Panc1 (cell line): Measurements from ENCODE around the gene HCRT.

ENCODE experiments used
- TCF7L2 ChIP-seq: IDR thresholded peaks from 2 replicates; pipeline ENCODE4 v1.6.1; 2011; ENCODE audit warnings: mild to moderate bottlenecking, low read depth, low read length, inconsistent platforms
- TF ChIP-seq, protein P1 (sequence below), 2 experiments: IDR thresholded peaks; 2 replicates each; pipeline ENCODE4 v1.6.1; 2011 to 2012; ENCODE audit warnings: low read depth in 2 of 2, control low read depth in 1 of 2, low read length in 1 of 2, mild to moderate bottlenecking in 1 of 2, moderate library complexity in 1 of 2; ENCODE audit not compliant: insufficient read depth in 1 of 2

DNA sequence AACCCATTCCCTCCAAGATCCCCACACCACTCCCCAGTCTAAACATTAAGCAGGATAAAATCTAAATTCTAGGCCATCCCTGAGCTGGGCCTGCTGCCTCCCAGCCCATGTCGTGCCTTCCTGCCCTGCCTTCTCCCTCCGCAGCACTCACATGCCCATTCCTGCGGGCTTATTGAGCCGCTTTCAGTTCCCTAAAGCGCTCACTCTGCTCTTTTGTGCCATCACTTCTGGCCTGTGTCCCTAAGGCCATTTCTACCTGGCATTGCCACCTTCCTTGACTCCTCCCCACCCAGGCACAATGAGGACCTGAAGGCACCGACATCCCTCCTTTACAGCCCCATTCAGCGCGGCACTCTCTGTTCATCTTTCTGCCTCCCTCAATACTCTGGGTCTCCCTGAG is 17.4 kb downstream of the HCRT start:
- no peak for TF ChIP-seq TCF7L2
- TF ChIP-seq, protein P1, sequence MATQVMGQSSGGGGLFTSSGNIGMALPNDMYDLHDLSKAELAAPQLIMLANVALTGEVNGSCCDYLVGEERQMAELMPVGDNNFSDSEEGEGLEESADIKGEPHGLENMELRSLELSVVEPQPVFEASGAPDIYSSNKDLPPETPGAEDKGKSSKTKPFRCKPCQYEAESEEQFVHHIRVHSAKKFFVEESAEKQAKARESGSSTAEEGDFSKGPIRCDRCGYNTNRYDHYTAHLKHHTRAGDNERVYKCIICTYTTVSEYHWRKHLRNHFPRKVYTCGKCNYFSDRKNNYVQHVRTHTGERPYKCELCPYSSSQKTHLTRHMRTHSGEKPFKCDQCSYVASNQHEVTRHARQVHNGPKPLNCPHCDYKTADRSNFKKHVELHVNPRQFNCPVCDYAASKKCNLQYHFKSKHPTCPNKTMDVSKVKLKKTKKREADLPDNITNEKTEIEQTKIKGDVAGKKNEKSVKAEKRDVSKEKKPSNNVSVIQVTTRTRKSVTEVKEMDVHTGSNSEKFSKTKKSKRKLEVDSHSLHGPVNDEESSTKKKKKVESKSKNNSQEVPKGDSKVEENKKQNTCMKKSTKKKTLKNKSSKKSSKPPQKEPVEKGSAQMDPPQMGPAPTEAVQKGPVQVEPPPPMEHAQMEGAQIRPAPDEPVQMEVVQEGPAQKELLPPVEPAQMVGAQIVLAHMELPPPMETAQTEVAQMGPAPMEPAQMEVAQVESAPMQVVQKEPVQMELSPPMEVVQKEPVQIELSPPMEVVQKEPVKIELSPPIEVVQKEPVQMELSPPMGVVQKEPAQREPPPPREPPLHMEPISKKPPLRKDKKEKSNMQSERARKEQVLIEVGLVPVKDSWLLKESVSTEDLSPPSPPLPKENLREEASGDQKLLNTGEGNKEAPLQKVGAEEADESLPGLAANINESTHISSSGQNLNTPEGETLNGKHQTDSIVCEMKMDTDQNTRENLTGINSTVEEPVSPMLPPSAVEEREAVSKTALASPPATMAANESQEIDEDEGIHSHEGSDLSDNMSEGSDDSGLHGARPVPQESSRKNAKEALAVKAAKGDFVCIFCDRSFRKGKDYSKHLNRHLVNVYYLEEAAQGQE (IDR thresholded peaks at IDR 0.05; ENCODE audit: insufficient read depth in 1 of 2, low read depth in 2 of 2, low read length in 1 of 2), result no peak
